NCI-H524 treated with DMSO at 0.1 percent for 48 hours (cell line): ENCODE data around the gene SIL1.
A peak's percentile ranks its signal among the peaks of the same experiment; 100 is the strongest.

Source experiments
- DNase-seq: peaks from one replicate; lab custom pipeline; 2025; lab: John Stamatoyannopoulos, UW

The SIL1 gene

GRCh38 chr5:138979684-138980280 lies 218.4 kb downstream of the SIL1 start:
- DNase-seq, result no peak

GRCh38 chr5:138978581-138978980 lies 219.6 kb downstream of the SIL1 start:
- DNase-seq, result no peak

GRCh38 chr5:138978080-138978479 lies 220.1 kb downstream of the SIL1 start:
- no peak for DNase-seq

- DNase-seq, result no peak
These were observed 222.9 kb downstream of the SIL1 start for GRCh38 chr5:138975098-138975847.

DNA sequence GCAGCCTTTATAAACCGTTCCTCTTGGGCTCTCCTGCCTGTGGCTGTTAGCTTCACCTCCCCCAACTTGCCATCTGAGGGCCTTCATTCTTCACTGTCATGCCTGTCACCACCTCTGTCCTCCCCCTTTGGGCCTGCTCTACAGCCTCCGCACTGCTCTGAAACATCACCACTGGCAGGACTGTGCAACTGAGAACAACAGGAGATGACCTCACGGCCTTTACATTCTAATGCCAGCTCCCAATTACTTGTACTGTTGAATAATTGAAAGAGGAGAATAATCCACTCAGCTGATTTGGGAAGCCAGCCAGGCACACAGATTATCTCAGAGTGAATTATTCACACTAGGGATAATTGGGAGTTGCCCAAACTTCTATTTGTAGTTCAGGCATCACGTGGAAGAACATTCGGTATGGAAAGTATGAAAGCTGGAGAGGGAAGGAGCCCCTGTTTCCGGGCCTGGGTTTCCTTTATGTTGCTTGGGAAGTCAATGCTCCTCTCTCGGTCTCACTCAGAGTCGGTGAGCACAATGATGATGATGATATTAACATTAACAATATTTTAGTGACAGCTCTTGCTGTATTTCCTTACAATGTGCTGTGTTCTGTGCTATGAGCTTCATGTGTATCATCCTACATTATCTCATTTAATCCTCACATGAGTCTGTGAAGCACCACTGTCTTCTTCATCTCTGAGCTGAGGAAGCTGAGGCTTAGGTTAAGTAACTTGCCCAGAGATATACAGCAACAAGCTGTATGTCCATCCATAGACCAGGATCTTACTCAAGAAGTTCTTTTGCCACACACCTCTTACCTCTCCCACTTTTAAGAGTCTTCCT lies 223.7 kb downstream of the SIL1 start:
- DNase-seq, result peak; percentile 33

GRCh38 chr5:138972836-138973235 lies 225.3 kb downstream of the SIL1 start:
- no peak for DNase-seq

GRCh38 chr5:138972230-138972629 lies 225.9 kb downstream of the SIL1 start:
- no peak for DNase-seq

DNA sequence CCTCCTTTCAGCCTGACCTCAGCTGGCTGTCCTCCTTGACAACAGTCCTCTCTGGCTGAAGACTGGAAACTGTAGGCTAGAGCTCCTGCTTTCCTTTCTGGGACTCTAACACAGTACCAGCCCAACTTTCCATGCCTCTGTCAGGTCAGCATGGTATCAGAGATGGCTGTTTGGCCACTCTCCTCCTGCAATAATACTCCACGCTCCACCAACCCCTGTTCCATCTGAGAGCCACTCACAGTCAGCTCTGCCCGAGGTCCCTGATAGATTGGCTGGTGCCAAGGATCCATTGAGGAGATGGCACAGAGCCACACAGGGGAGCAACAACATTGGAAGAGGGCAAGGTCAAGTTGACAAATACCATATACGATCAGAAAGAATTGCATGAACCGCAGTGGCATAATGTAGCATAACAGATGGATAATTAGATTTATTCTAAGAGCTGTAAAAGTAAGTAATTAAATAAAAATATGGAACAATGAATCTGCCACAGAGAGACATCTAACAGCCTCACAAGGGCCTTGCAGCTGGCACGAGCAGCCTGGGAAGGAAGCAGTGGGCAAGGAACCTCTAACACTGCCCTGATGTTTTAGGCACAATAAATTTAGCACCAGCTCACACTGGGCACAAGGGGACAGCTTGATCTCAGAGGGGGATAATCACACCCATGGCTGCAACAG lies 228.7 kb downstream of the SIL1 start:
- DNase-seq, result peak; percentile 20

- DNase-seq, result no peak
These were observed 229.6 kb downstream of the SIL1 start for GRCh38 chr5:138968601-138969000.

DNA sequence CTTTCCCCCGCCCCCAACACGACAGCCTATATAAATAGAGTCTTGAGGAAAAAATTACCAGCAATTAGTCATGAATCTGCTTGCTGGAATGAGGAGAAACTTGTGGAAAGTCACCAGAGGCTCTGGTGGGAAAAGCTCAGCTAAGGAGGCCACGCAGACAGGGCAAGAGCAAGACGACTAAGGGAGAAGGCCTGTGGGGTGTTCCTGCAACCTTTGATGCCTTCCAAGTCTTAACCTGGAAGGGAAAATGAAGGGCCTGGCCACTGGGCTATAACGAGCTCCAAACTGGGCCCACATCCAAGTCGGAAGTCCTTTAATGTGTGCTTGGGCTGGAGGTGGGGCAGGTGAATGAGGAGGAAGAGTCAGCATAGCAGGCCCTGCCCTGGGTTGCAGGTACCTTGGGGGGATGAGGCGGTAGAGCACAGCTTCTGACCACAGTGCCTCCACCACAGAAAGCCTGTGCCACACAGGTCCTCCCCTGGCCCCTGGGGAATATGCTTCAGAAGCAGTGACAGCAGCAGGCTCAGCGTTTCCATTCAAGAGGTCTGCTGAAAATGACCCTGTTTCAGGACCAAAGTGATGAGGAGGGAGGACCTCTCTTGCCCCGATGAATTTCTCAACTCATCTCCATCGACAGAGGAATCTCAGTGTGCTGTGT lies 230.2 kb downstream of the SIL1 start:
- DNase-seq, result no peak

DNA sequence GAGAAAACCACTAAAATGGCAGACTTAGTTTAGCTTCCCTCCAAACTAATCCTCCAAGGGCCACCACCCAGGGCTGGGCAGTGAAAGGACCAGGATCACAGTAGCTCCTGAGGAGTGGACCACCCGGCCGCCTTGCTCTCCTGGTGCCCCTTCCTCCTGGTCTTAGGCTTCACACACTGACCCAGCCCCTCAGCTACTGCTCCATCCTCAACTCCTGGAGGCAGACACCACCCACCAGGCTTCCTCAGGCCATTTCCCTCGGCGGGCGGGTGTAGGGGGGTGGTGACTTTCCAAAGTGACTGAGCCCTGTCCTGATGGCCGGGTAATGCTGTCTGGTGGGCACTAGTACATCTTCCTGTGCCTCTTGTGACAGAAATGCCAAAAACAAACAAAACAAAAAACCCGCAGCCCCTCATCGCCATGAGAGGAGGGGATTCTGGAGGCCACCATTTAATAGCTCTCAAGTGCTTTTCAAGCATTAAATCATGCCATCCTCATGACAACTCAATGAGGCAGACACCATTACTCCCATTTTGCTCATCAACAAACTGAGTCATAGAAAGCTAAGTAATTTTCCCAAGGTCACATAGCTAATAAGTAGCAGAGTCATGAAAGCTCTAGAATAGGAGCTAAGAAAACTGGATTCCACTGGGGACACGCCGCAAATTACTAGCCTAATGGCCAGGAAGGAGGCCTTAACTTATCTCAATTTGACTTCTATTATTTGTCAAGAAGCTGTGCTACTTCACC lies 231.8 kb downstream of the SIL1 start:
- DNase-seq, result no peak

DNA sequence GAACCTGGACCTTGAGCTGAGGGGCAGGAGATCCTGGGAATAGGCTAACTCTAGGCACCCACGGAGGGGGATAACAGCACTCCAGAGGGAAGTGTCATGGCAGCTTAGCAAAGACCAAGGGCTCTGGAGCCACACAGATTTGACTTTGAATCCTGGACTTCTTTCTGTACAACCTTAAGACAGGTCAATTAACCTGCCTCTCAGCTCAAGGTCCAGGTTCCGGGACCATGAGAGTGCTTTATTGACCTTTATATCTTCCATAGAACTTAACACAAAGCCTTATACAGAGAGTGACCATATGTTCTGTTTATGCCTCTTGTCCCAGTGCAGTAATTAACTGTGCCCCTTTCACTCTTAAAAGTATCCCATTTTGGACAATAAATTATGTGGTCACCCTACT lies 232.5 kb downstream of the SIL1 start:
- no peak for DNase-seq

DNA sequence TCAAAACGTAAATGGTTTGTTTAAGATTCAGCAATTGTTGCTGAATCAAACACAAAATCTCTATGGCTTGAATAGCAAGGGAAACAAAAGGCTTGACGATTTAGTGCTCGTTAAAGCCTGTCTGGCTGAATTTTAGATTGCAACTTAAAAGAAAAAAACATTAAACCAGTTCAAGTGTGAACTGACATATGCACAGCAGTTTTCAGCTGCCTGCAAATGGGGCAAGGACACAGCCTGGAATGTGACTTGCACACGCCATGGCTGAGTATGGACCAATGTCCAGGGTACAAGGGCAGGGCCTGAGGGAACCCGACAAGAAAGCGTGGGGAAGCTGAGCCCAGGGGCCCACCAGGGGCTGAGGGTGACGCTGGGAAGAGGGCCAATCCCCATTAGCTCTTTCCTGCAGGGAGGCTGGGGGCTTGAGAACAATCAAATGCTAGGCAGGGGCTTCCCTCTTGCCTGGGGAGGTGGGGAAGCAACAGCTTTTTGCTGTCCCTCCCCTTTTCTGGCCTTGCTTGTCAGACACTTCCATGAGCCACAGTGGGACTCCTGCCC lies 233.4 kb downstream of the SIL1 start:
- DNase-seq, result no peak

DNA sequence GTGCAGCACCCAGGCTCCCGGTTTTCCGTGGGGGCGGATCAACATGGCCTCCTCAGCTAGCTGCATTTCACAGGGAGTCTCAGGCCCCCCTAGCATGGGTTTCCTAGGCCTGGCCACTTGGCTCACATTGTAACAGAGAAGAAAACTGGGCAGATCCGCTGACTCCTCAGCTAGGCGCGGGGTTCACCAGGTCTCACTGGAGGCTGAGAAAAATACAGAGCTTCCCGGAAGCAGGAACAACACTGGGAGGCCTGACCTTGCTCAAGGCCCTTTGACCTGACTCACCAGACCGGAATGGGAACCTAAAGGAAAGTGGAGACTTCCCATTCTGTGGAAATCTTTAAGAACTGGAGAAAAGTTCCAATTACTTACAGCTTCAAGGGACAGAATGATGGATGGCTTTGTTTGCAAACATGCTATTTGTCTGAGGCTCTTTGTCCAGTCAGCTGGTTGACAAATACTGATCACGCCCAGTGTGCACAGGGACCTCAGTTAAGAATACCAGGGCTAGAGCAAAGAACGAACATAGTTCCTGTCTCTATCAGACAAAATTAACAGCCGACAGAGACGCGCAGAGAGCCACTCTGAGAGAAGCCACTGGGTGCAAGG lies 234.3 kb downstream of the SIL1 start:
- DNase-seq, result no peak

DNA sequence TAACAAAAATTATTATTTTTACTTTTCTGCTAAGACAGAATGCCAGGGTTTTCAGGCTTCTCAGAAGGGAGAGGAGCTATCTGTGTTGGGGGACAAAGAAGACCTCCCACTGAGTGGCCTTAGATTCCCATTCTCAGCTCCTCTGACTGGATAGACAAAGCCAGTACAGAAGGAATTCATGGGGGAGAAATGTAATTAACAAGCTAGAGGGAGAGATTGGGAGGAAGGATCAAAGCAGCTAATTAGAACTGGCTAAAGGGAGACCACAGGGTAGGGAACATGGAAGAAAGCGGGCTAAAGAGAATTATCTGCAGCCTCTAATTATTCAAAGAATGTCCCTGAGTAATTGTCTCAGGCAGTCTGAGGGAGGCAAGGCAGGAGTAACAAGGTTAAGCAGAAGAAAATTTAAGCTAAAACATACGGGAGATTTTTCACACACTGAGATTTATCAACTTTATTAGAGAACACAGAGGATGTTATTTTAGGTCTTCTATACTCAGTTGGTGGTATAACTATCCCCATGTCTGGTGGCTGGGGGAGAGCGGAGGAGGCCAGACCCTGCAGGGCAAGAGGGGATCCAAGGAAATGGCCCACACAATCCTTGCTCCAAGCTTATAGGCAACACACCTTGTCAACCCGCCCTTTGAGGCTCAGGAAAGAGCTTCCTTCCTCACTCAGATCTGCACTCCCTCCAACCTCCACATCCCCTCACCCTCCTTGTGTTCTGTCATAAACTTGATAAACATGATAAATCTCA lies 235.4 kb downstream of the SIL1 start:
- no peak for DNase-seq

DNA sequence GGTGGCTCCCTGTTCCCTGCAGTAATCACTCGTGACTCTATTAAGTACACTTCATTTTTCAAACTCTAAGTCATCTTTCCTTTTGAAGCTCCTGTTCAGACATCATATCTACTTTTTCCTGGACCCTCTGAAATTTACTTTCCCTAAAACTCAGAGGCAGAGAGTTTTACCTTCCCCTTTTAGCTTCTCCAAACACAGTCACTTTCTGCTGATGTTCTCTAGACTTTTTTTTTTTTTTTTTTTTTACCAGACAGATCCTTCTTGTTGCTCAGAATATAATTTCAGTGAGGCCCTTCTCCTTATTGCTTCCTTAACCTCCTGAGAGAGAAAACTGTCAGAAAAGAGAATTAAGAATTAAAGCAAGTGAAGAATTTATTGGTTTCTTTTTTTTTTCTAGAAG lies 236.4 kb downstream of the SIL1 start:
- DNase-seq, result no peak

- DNase-seq, result peak; percentile 47
These were observed 236.9 kb downstream of the SIL1 start for GRCh38 chr5:138961221-138961620.

GRCh38 chr5:138960145-138960692 lies 237.9 kb downstream of the SIL1 start:
- peak; percentile 55 for DNase-seq

DNA sequence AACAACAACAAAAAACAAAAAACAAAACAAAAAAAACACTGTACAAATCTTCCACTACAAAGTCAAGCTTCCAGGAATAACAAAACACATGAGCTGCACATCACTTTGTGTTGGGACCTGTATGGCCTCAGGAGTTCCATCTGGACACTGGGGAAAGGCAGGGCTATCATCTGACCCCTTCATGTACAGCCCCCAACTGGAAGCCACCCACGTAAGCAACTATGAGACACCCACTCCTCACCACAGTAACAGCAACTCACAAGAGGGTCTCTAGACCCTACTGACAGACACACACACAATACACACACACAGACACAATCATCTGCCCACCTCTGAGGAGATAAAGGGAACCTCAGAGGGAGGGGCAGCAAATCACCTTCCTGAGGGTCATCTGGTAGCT lies 241.4 kb downstream of the SIL1 start:
- DNase-seq, result no peak
